MM.1S (cell line): ENCODE data around the gene PSIP1.

ENCODE experiments used
- DNase-seq: peaks from one replicate; pipeline ENCODE4 v3.0.0-alpha.2; 2015
- H2AFZ ChIP-seq: fragments of 300-600 bp; sonication (generic); 2 replicates; pipeline ENCODE4 v1.6.0; 2016; ENCODE audit warnings: antibody characterized with exemption, low read length
- H3F3A ChIP-seq: fragments of 300-600 bp; sonication (generic); 2 replicates; pipeline ENCODE4 v1.6.1; 2016; ENCODE audit warnings: mild to moderate bottlenecking, antibody characterized with exemption, low read length, moderate library complexity, mixed read lengths; ENCODE audit not compliant: insufficient read depth
- H3K27ac ChIP-seq: fragments of 300-600 bp; sonication (generic); 2 replicates; pipeline ENCODE4 v1.5.1; 2016; ENCODE audit warnings: mild to moderate bottlenecking, low read length
- H3K27me3 ChIP-seq: fragments of 300-600 bp; sonication (generic); replicated peaks from 2 replicates; pipeline ENCODE4 v1.6.0; 2016; ENCODE audit warnings: low read length; ENCODE audit not compliant: insufficient read depth
- H3K36me3 ChIP-seq: fragments of 300-600 bp; sonication (generic); replicated peaks from 2 replicates; pipeline ENCODE4 v1.6.1; 2016; ENCODE audit warnings: mild to moderate bottlenecking, low read length, mixed read lengths; ENCODE audit not compliant: insufficient read depth
- H3K4me1 ChIP-seq: fragments of 300-600 bp; sonication (generic); 2 replicates; pipeline ENCODE4 v1.6.1; 2016; ENCODE audit warnings: low read length, mixed read lengths
- H3K4me2 ChIP-seq: fragments of 300-600 bp; sonication (generic); 2 replicates; pipeline ENCODE4 v1.6.0; 2016; ENCODE audit warnings: low read depth, low read length
- H3K4me3 ChIP-seq: fragments of 300-600 bp; sonication (generic); 2 replicates; pipeline ENCODE4 v1.5.1; 2016; ENCODE audit warnings: low read length, mixed read lengths
- H3K79me2 ChIP-seq: fragments of 300-600 bp; sonication (generic); 2 replicates; pipeline ENCODE4 v1.6.1; 2016; ENCODE audit warnings: mixed run types, low read length, mixed read lengths
- H3K9ac ChIP-seq: fragments of 300-600 bp; sonication (generic); 2 replicates; pipeline ENCODE4 v1.6.1; 2016; ENCODE audit warnings: low read length, mixed read lengths
- H3K9me2 ChIP-seq: fragments of 300-600 bp; sonication (generic); replicated peaks from 2 replicates; pipeline ENCODE4 v1.6.1; 2016; ENCODE audit warnings: mild to moderate bottlenecking, low read length, mixed read lengths; ENCODE audit not compliant: insufficient read depth
- H3K9me3 ChIP-seq: fragments of 300-600 bp; sonication (generic); replicated peaks from 2 replicates; pipeline ENCODE4 v1.6.1; 2016; ENCODE audit warnings: mild to moderate bottlenecking, low read length, mixed read lengths; ENCODE audit not compliant: insufficient read depth
- H4K20me1 ChIP-seq: fragments of 300-600 bp; sonication (generic); 2 replicates; pipeline ENCODE4 v1.6.1; 2016; ENCODE audit warnings: mild to moderate bottlenecking, low read length, moderate library complexity, mixed read lengths; ENCODE audit not compliant: insufficient read depth
- EZH2 ChIP-seq: fragments of 300-600 bp; sonication (generic); optimal IDR thresholded peaks from 2 replicates; pipeline ENCODE3; 2017; ENCODE audit warnings: low read depth, mild to moderate bottlenecking, antibody characterized with exemption, low read length, mixed read lengths
- EZH2phosphoT487 ChIP-seq: fragments of 300-600 bp; sonication (generic); IDR thresholded peaks from 2 replicates; pipeline ENCODE4 v1.6.1; 2018; ENCODE audit warnings: antibody characterized with exemption, low read length
- TF ChIP-seq, protein P1 (sequence below): fragments of 300-600 bp; sonication (generic); IDR thresholded peaks from 2 replicates; pipeline ENCODE4 v1.5.1; 2016; ENCODE audit warnings: antibody characterized with exemption, low read length, mixed read lengths

The PSIP1 gene

DNA sequence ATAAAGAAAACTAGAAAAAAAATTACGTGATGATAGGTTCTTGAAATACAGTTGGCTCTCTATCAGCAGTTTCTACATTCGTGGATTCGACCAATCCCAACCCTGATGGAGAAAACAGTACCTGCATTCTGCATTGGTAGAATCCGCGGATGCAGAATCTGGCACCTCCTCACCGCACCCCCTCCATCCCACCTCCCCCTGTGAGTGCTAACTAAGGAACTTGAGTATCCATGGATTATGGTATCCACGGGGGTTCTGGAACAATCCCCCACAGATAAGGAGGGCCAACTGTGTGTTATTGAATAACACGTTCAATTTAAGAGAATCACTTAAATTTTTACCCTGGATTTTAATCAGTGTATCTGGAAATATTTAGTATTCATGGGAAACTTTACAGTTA, 10.5 kb upstream of the PSIP1 start:
- no peaks in the 10 kb centered on the region for H3F3A ChIP-seq
- H3K36me3 ChIP-seq, result no peaks in the 10 kb centered on the region
- no peak overlapping the region for H3K4me2 ChIP-seq
- H2AFZ ChIP-seq, result no peak overlapping the region
- no peak overlapping the region for H3K27ac ChIP-seq
- H3K9me2 ChIP-seq, result no peaks in the 10 kb centered on the region
- H3K4me3 ChIP-seq, result no peak overlapping the region
- no peak for DNase-seq
- no peak for TF ChIP-seq EZH2
- TF ChIP-seq EZH2phosphoT487, result no peak
- TF ChIP-seq, protein P1, sequence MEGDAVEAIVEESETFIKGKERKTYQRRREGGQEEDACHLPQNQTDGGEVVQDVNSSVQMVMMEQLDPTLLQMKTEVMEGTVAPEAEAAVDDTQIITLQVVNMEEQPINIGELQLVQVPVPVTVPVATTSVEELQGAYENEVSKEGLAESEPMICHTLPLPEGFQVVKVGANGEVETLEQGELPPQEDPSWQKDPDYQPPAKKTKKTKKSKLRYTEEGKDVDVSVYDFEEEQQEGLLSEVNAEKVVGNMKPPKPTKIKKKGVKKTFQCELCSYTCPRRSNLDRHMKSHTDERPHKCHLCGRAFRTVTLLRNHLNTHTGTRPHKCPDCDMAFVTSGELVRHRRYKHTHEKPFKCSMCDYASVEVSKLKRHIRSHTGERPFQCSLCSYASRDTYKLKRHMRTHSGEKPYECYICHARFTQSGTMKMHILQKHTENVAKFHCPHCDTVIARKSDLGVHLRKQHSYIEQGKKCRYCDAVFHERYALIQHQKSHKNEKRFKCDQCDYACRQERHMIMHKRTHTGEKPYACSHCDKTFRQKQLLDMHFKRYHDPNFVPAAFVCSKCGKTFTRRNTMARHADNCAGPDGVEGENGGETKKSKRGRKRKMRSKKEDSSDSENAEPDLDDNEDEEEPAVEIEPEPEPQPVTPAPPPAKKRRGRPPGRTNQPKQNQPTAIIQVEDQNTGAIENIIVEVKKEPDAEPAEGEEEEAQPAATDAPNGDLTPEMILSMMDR, result no peak
- no peaks in the 10 kb centered on the region for H3K79me2 ChIP-seq
- no peaks in the 10 kb centered on the region for H3K4me1 ChIP-seq
- no peak overlapping the region for H3K9ac ChIP-seq
- H3K27me3 ChIP-seq, result no peaks in the 10 kb centered on the region
- H4K20me1 ChIP-seq, result no peaks in the 10 kb centered on the region
- H3K9me3 ChIP-seq, result no peaks in the 10 kb centered on the region

DNA sequence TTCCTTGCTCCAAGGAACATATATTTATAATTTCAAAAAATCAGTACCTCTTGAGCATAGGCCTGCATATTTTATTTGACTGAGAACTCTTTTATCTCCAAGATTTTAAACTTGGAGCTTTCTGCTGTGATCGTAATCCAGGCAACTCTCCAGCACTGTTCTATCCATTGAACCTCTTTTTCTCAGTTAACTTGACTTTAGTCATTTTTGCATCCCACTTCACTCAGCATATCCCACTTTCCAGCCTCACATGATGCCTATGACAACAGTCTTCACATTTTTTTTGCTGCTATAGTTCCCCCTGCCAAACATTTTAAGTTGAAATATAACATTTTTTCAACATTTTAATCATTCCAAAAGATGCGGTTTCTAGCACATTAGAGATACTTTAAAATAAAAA, 9.1 kb upstream of the PSIP1 start:
- Histone ChIP-seq H3K36me3 (no peaks in the 10 kb centered on the region), H3K27ac (no peak overlapping the region), H3K9me3 (no peaks in the 10 kb centered on the region), H3K79me2 (no peaks in the 10 kb centered on the region), H2AFZ (no peak overlapping the region), H3K9ac (no peak overlapping the region), H3F3A (no peaks in the 10 kb centered on the region), H3K9me2 (no peaks in the 10 kb centered on the region), H3K4me1 (no peaks in the 10 kb centered on the region), H3K4me2 (no peak overlapping the region), H3K4me3 (no peak overlapping the region), H4K20me1 (no peaks in the 10 kb centered on the region), H3K27me3 (no peaks in the 10 kb centered on the region)
- no peak for DNase-seq
- TF ChIP-seq, protein P1, result no peak
- TF ChIP-seq EZH2 (no peak), EZH2phosphoT487 (no peak)

DNA sequence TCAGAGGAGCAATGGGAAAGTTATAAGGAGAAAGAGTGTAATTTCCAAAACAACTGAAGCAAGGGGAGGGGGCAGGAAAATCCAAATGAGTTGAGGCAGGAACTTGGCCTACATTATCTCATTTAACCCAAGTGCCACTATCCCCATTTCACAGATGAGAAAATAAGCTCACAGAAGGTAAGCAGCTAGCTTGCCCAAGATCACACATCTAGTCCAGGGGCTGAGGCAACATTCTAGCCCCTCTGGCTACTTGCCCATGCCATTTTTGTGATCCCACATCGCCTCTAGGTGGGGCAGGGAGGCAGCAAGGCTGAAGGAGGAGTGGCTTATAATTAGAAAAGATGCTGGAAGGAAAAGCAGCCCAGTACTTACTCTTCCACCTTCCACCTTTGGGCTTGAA, 2.6 kb upstream of the PSIP1 start:
- Histone ChIP-seq H3K4me1 (no peaks in the 10 kb centered on the region), H2AFZ (no peak overlapping the region), H3K4me2 (no peak overlapping the region), H3K27ac (no peak overlapping the region), H3K4me3 (no peak overlapping the region), H3K79me2 (peaks cover 18% of the 10 kb centered on the region), H3K27me3 (no peaks in the 10 kb centered on the region), H4K20me1 (no peaks in the 10 kb centered on the region), H3F3A (peaks cover 7% of the 10 kb centered on the region), H3K9me3 (no peaks in the 10 kb centered on the region), H3K9ac (no peak overlapping the region), H3K9me2 (no peaks in the 10 kb centered on the region), H3K36me3 (no peaks in the 10 kb centered on the region)
- no peak for TF ChIP-seq EZH2
- TF ChIP-seq, protein P1, result peak; percentile 21
- DNase-seq, result no peak
